IPS-NIHi7 (cell line): ENCODE data around the gene SETD3.

Source experiments
- DNase-seq: peaks from one replicate; pipeline ENCODE4 v3.0.0; 2012; ENCODE audit warnings: mixed read lengths; ENCODE audit errors: extremely low spot score

SETD3 gene

GRCh38 chr14:99424306-99424877 is 56.3 kb downstream of the SETD3 start:
- DNase-seq, result peak; percentile 53

- no peak for DNase-seq
Measured at GRCh38 chr14:99423434-99423833, 57.2 kb downstream of the SETD3 start.

- DNase-seq, result no peak
Measured at GRCh38 chr14:99422228-99423010, 58.2 kb downstream of the SETD3 start.

- DNase-seq, result peak; percentile 43
Measured at GRCh38 chr14:99420711-99421110, 59.9 kb downstream of the SETD3 start.

GRCh38 chr14:99419905-99420304 is 60.8 kb downstream of the SETD3 start:
- DNase-seq, result no peak

GRCh38 chr14:99418242-99418641 is 62.4 kb downstream of the SETD3 start:
- DNase-seq, result no peak

- DNase-seq, result no peak
Measured at GRCh38 chr14:99416909-99417308, 63.8 kb downstream of the SETD3 start.

- DNase-seq, result peak; percentile 63
Measured at GRCh38 chr14:99415496-99416281, 65.0 kb downstream of the SETD3 start.

GRCh38 chr14:99413911-99414310 is 66.7 kb downstream of the SETD3 start:
- DNase-seq, result no peak

GRCh38 chr14:99413172-99413571 is 67.5 kb downstream of the SETD3 start:
- no peak for DNase-seq

GRCh38 chr14:99412117-99413061 is 68.3 kb downstream of the SETD3 start:
- DNase-seq, result peak; percentile 66

- no peak for DNase-seq
Measured at GRCh38 chr14:99410019-99410418, 70.6 kb downstream of the SETD3 start.

GRCh38 chr14:99408971-99409289 is 71.7 kb downstream of the SETD3 start:
- DNase-seq, result no peak

GRCh38 chr14:99408286-99408970 is 72.2 kb downstream of the SETD3 start:
- no peak for DNase-seq

- DNase-seq, result no peak
Measured at GRCh38 chr14:99407416-99407815, 73.2 kb downstream of the SETD3 start.

- DNase-seq, result no peak
Measured at GRCh38 chr14:99402950-99403349, 77.7 kb downstream of the SETD3 start.

- no peak for DNase-seq
Measured at GRCh38 chr14:99402285-99402648, 78.4 kb downstream of the SETD3 start.

- DNase-seq, result no peak
Measured at GRCh38 chr14:99401621-99402284, 78.9 kb downstream of the SETD3 start.

- DNase-seq, result no peak
Measured at GRCh38 chr14:99401211-99401610, 79.4 kb downstream of the SETD3 start.

- no peak for DNase-seq
Measured at GRCh38 chr14:99397698-99398097, 83.0 kb downstream of the SETD3 start.
